ENCODE results near the gene IQSEC1.

DNA sequence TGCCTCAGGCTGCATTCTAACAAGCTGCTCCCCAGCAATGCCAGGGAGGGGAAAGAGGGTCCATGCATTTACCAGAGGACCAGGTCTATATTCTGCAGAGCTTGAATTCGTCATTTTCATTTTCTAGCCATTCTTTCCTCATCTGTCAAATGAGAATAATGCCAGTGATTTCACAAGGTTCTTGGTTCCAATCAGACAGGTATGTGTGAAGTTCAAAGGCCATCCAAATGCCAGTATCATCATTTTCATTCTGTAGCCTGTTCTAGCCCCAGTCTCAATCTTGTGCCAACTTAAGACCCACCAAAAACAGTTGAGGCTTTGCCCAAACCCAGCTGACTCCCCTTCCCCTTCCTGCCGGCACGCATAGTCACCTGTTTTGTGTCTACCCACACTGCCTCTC, 112.7 kb downstream of the IQSEC1 start:
- TF ChIP-seq POLR2AphosphoS5 (IDR thresholded peaks at IDR 0.05; ENCODE audit: low read depth), result no peak
- TF ChIP-seq, protein P1, sequence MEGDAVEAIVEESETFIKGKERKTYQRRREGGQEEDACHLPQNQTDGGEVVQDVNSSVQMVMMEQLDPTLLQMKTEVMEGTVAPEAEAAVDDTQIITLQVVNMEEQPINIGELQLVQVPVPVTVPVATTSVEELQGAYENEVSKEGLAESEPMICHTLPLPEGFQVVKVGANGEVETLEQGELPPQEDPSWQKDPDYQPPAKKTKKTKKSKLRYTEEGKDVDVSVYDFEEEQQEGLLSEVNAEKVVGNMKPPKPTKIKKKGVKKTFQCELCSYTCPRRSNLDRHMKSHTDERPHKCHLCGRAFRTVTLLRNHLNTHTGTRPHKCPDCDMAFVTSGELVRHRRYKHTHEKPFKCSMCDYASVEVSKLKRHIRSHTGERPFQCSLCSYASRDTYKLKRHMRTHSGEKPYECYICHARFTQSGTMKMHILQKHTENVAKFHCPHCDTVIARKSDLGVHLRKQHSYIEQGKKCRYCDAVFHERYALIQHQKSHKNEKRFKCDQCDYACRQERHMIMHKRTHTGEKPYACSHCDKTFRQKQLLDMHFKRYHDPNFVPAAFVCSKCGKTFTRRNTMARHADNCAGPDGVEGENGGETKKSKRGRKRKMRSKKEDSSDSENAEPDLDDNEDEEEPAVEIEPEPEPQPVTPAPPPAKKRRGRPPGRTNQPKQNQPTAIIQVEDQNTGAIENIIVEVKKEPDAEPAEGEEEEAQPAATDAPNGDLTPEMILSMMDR (conservative IDR thresholded peaks at IDR 0.05; ENCODE audit: low read depth in 2 of 2), result no peak
- no peak for TF ChIP-seq EZH2 (IDR thresholded peaks at IDR 0.05; ENCODE audit: low read depth, unreplicated experiment)
- no peak for TF ChIP-seq CREB1 (CRISPR knock-in tag; IDR thresholded peaks at IDR 0.05; ENCODE audit: low read depth)
- TF ChIP-seq, protein P2, sequence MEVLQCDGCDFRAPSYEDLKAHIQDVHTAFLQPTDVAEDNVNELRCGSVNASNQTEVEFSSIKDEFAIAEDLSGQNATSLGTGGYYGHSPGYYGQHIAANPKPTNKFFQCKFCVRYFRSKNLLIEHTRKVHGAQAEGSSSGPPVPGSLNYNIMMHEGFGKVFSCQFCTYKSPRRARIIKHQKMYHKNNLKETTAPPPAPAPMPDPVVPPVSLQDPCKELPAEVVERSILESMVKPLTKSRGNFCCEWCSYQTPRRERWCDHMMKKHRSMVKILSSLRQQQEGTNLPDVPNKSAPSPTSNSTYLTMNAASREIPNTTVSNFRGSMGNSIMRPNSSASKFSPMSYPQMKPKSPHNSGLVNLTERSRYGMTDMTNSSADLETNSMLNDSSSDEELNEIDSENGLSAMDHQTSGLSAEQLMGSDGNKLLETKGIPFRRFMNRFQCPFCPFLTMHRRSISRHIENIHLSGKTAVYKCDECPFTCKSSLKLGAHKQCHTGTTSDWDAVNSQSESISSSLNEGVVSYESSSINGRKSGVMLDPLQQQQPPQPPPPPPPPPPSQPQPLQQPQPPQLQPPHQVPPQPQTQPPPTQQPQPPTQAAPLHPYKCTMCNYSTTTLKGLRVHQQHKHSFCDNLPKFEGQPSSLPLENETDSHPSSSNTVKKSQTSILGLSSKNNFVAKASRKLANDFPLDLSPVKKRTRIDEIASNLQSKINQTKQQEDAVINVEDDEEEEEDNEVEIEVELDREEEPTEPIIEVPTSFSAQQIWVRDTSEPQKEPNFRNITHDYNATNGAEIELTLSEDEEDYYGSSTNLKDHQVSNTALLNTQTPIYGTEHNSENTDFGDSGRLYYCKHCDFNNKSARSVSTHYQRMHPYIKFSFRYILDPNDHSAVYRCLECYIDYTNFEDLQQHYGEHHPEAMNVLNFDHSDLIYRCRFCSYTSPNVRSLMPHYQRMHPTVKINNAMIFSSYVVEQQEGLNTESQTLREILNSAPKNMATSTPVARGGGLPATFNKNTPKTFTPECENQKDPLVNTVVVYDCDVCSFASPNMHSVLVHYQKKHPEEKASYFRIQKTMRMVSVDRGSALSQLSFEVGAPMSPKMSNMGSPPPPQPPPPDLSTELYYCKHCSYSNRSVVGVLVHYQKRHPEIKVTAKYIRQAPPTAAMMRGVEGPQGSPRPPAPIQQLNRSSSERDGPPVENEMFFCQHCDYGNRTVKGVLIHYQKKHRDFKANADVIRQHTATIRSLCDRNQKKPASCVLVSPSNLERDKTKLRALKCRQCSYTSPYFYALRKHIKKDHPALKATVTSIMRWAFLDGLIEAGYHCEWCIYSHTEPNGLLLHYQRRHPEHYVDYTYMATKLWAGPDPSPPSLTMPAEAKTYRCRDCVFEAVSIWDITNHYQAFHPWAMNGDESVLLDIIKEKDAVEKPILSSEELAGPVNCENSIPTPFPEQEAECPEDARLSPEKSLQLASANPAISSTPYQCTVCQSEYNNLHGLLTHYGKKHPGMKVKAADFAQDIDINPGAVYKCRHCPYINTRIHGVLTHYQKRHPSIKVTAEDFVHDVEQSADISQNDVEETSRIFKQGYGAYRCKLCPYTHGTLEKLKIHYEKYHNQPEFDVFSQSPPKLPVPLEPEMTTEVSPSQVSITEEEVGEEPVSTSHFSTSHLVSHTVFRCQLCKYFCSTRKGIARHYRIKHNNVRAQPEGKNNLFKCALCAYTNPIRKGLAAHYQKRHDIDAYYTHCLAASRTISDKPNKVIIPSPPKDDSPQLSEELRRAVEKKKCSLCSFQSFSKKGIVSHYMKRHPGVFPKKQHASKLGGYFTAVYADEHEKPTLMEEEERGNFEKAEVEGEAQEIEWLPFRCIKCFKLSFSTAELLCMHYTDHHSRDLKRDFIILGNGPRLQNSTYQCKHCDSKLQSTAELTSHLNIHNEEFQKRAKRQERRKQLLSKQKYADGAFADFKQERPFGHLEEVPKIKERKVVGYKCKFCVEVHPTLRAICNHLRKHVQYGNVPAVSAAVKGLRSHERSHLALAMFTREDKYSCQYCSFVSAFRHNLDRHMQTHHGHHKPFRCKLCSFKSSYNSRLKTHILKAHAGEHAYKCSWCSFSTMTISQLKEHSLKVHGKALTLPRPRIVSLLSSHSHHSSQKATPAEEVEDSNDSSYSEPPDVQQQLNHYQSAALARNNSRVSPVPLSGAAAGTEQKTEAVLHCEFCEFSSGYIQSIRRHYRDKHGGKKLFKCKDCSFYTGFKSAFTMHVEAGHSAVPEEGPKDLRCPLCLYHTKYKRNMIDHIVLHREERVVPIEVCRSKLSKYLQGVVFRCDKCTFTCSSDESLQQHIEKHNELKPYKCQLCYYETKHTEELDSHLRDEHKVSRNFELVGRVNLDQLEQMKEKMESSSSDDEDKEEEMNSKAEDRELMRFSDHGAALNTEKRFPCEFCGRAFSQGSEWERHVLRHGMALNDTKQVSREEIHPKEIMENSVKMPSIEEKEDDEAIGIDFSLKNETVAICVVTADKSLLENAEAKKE (CRISPR knock-in tag; IDR thresholded peaks at IDR 0.05), result no peak
- TF ChIP-seq JUNB (IDR thresholded peaks at IDR 0.05; ENCODE audit: unreplicated experiment), result no peak
- no peak for TF ChIP-seq ZNF114 (CRISPR knock-in tag; IDR thresholded peaks at IDR 0.05)
- TF ChIP-seq, protein P3, sequence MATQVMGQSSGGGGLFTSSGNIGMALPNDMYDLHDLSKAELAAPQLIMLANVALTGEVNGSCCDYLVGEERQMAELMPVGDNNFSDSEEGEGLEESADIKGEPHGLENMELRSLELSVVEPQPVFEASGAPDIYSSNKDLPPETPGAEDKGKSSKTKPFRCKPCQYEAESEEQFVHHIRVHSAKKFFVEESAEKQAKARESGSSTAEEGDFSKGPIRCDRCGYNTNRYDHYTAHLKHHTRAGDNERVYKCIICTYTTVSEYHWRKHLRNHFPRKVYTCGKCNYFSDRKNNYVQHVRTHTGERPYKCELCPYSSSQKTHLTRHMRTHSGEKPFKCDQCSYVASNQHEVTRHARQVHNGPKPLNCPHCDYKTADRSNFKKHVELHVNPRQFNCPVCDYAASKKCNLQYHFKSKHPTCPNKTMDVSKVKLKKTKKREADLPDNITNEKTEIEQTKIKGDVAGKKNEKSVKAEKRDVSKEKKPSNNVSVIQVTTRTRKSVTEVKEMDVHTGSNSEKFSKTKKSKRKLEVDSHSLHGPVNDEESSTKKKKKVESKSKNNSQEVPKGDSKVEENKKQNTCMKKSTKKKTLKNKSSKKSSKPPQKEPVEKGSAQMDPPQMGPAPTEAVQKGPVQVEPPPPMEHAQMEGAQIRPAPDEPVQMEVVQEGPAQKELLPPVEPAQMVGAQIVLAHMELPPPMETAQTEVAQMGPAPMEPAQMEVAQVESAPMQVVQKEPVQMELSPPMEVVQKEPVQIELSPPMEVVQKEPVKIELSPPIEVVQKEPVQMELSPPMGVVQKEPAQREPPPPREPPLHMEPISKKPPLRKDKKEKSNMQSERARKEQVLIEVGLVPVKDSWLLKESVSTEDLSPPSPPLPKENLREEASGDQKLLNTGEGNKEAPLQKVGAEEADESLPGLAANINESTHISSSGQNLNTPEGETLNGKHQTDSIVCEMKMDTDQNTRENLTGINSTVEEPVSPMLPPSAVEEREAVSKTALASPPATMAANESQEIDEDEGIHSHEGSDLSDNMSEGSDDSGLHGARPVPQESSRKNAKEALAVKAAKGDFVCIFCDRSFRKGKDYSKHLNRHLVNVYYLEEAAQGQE (IDR thresholded peaks at IDR 0.05; ENCODE audit: unreplicated experiment), result no peak
- no peak for TF ChIP-seq NANOG (IDR thresholded peaks at IDR 0.05; ENCODE audit: borderline replicate concordance)
- no peak for TF ChIP-seq EZH2phosphoT487 (IDR thresholded peaks at IDR 0.05; ENCODE audit: unreplicated experiment)
- TF ChIP-seq STAT1 (IDR thresholded peaks at IDR 0.05; ENCODE audit: unreplicated experiment), result no peak
- no peak for TF ChIP-seq ZNF331 (CRISPR knock-in tag; IDR thresholded peaks at IDR 0.05; ENCODE audit: low read depth)
